ENCODE measurements around the gene EBNA1BP2. TPM values are rescaled to one million over a fixed set of nuclear protein-coding genes. Genes with fewer than 3 reads are reported as not detected.
A peak's percentile ranks its signal among the peaks of the same experiment; 100 is the strongest.
"Not testable (repeated sequence)": the region's sequence is repeated elsewhere in the genome, so short reads cannot be mapped to it uniquely, and the experiment has no call there.

The EBNA1BP2 gene
- total RNA-seq, 1 donor from 2014 or later = 34.5 TPM

GRCh38 chr1:43214501-43215444, 42.7 kb upstream of the EBNA1BP2 start:
- H3K27ac Mint-ChIP-seq (ENCODE audit: unreplicated experiment) = no peak overlapping the region

DNA sequence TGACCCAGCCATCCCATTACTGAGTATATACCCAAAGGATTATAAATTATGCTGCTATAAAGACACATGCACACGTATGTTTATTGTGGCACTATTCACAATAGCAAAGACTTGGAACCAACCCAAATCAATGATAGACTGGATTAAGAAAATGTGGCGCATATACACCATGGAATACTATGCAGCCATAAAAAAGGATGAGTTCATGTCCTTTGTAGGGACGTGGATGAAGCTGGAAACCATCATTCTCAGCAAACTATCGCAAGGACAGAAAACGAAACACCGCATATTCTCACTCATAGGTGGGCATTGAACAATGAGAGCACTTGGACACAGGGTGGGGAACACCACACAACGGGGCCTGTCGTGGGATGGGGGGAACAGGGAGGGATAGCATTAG, 36.2 kb upstream of the EBNA1BP2 start:
- H3K27ac Mint-ChIP-seq (ENCODE audit: unreplicated experiment); H3K36me3 Mint-ChIP-seq (ENCODE audit: low read depth); H3K9me3 Mint-ChIP-seq (ENCODE audit: low read depth); DNase-seq (ENCODE audit: low spot score); H3K27me3 Mint-ChIP-seq (ENCODE audit: low read depth); H3K4me3 Mint-ChIP-seq (ENCODE audit: unreplicated experiment): not testable (repeated sequence)
- peaks cover 31% of the 10 kb centered on the region for H3K4me1 Mint-ChIP-seq (ENCODE audit: low read depth)

More at GRCh38 chr1:43214501-43215444, 42.7 kb upstream of the EBNA1BP2 start:
- no peak for DNase-seq (ENCODE audit: low spot score)
- no peak for TF ChIP-seq CTCF (IDR thresholded peaks at IDR 0.05)
- Mint-ChIP-seq H3K4me3 (ENCODE audit: unreplicated experiment) (no peak overlapping the region), H3K27me3 (ENCODE audit: low read depth) (no peaks in the 10 kb centered on the region), H3K9me3 (ENCODE audit: low read depth) (peaks cover 3% of the 10 kb centered on the region), H3K4me1 (ENCODE audit: low read depth) (peaks cover 7% of the 10 kb centered on the region), H3K36me3 (ENCODE audit: low read depth) (no peaks in the 10 kb centered on the region)

DNA sequence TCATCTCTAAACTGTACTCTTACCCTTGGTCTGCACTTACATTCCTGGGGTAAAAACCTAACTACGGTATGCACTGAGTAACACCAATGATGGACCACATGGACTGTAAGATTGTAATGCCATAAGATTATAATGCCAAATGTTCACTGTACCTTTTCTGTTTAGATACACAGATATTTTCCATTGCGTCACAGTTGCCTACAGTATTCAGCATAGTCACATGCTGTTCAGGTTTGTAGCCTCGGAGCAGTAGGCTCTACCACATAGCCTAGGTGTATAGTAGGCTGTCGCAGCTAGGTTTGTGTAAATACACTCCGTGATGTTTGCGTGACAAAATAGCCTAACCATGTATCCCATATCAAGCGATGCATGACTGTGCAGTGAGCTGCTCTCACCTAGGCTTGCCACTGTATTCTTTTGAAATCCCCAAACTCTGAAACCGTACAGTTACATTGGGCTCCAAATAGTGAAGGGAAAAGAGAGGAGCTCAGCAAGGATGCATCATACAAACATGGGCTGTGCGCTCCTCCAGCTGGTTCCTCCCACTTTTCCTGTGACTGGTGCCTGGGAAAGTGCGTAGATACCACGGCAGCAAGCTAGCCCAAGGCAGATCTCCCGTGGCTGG, 35.3 kb upstream of the EBNA1BP2 start:
- no peak for DNase-seq (ENCODE audit: low spot score)
- Mint-ChIP-seq H3K36me3 (ENCODE audit: low read depth) (no peaks in the 10 kb centered on the region), H3K4me3 (ENCODE audit: unreplicated experiment) (peak overlapping the region; percentile 39), H3K27me3 (ENCODE audit: low read depth) (no peaks in the 10 kb centered on the region), H3K27ac (ENCODE audit: unreplicated experiment) (peak overlapping the region; percentile 97), H3K4me1 (ENCODE audit: low read depth) (peaks cover 31% of the 10 kb centered on the region), H3K9me3 (ENCODE audit: low read depth) (peaks cover 4% of the 10 kb centered on the region)
- TF ChIP-seq CTCF (IDR thresholded peaks at IDR 0.05) = no peak

DNA sequence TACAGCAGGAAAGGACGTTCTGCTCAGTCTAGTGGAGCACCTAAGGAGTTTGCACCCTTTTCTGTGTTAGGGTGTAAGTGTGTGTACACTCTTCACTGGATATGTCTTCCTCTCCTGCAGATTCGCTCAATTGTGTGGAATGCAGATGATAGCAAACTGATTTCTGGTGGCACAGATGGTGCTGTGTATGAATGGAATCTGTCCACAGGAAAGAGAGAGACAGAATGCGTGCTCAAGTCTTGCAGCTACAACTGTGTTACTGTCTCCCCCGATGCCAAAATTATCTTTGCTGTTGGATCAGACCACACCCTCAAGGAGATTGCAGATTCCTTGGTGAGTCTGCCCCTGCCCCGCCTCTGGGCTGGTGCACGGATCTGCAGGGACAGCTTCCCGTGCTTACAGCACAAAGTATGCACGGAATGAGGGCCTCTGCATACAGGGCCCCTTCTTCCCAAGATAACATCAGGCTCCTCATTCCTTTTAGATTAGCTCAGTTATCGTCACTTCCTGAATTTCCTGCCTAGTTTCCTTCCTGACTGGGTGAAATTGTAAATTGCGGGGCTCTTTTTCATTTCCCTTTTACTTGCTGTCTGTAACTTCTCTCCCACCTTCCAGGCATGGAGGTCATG, 34.6 kb upstream of the EBNA1BP2 start:
- peaks cover 4% of the 10 kb centered on the region for H3K9me3 Mint-ChIP-seq (ENCODE audit: low read depth)
- H3K36me3 Mint-ChIP-seq (ENCODE audit: low read depth) = no peaks in the 10 kb centered on the region
- peak overlapping the region; percentile 39 for H3K4me3 Mint-ChIP-seq (ENCODE audit: unreplicated experiment)
- no peak for TF ChIP-seq CTCF (IDR thresholded peaks at IDR 0.05)
- peaks cover 31% of the 10 kb centered on the region for H3K4me1 Mint-ChIP-seq (ENCODE audit: low read depth)
- no peaks in the 10 kb centered on the region for H3K27me3 Mint-ChIP-seq (ENCODE audit: low read depth)
- DNase-seq (ENCODE audit: low spot score) = peak; percentile 79
- peak overlapping the region; percentile 97 for H3K27ac Mint-ChIP-seq (ENCODE audit: unreplicated experiment)

- no peak for DNase-seq (ENCODE audit: low spot score)
- TF ChIP-seq CTCF (IDR thresholded peaks at IDR 0.05) = no peak
- Mint-ChIP-seq H3K36me3 (ENCODE audit: low read depth) (no peaks in the 10 kb centered on the region), H3K27me3 (ENCODE audit: low read depth) (no peaks in the 10 kb centered on the region), H3K4me1 (ENCODE audit: low read depth) (peaks cover 31% of the 10 kb centered on the region), H3K4me3 (ENCODE audit: unreplicated experiment) (no peak overlapping the region), H3K27ac (ENCODE audit: unreplicated experiment) (peak overlapping the region; percentile 97), H3K9me3 (ENCODE audit: low read depth) (peaks cover 4% of the 10 kb centered on the region)
Measured at GRCh38 chr1:43205671-43206070, 33.6 kb upstream of the EBNA1BP2 start.
